HUDEP-2 (cell line): Measurements from ENCODE around the gene OVOL3.
A peak's percentile ranks its signal among the peaks of the same experiment; 100 is the strongest.
"Not testable (repeated sequence)": the region's sequence is repeated elsewhere in the genome, so short reads cannot be mapped to it uniquely, and the experiment has no call there.

ENCODE experiments used
- DNase-seq, 76 experiments: peaks; one replicate each; lab custom pipeline; 2025; ENCODE audit not compliant: unreplicated experiment in 76 of 76; lab: John Stamatoyannopoulos, UW

The OVOL3 gene

GRCh38 chr19:36121486-36122124, 10.7 kb downstream of the OVOL3 start:
- DNase-seq, result no peak

GRCh38 chr19:36125557-36125956, 14.6 kb downstream of the OVOL3 start:
- DNase-seq, result no peak

- DNase-seq, result no peak
Measured at GRCh38 chr19:36128392-36128736, 17.4 kb downstream of the OVOL3 start.

- DNase-seq, result not testable (repeated sequence)
Measured at GRCh38 chr19:36131221-36131620, 20.3 kb downstream of the OVOL3 start.

- DNase-seq, result not testable (repeated sequence)
Measured at GRCh38 chr19:36134867-36135266, 23.9 kb downstream of the OVOL3 start.

GRCh38 chr19:36136964-36137686, 26.2 kb downstream of the OVOL3 start:
- DNase-seq, result peak in 70 of 76 experiments; percentile 20 to 82 (median 59)

- no peak for DNase-seq
Measured at GRCh38 chr19:36139120-36139472, 28.2 kb downstream of the OVOL3 start.

GRCh38 chr19:36139473-36140303, 28.7 kb downstream of the OVOL3 start, which contains the start of gene CAPNS1:
TSS of gene CAPNS1 (plus strand) at chr19:36140066. CDS start at chr19:36141012, 946 bp downstream.
- DNase-seq, result peak; percentile 45 to 99 (median 95)

- DNase-seq, result peak in 54 of 76 experiments; percentile 16 to 92 (median 58)
Measured at GRCh38 chr19:36140304-36141038, 29.5 kb downstream of the OVOL3 start.

- DNase-seq, result peak in 74 of 76 experiments; percentile 54 to 97 (median 85)
Measured at GRCh38 chr19:36141039-36141927, 30.3 kb downstream of the OVOL3 start.

GRCh38 chr19:36142046-36142445, 31.1 kb downstream of the OVOL3 start:
- DNase-seq, result no peak

GRCh38 chr19:36142496-36142895, 31.6 kb downstream of the OVOL3 start:
- DNase-seq, result no peak

- DNase-seq, result no peak
Measured at GRCh38 chr19:36144624-36145023, 33.7 kb downstream of the OVOL3 start.

GRCh38 chr19:36149673-36150406, 38.9 kb downstream of the OVOL3 start:
- DNase-seq, result no peak

- no peak for DNase-seq
Measured at GRCh38 chr19:36150586-36150985, 39.6 kb downstream of the OVOL3 start.

GRCh38 chr19:36151144-36152018, 40.4 kb downstream of the OVOL3 start:
- no peak for DNase-seq

- DNase-seq, result no peak
Measured at GRCh38 chr19:36152019-36152351, 41.0 kb downstream of the OVOL3 start.

GRCh38 chr19:36152352-36153091, 41.6 kb downstream of the OVOL3 start, which contains the start of gene COX7A1:
TSS of gene COX7A1 (minus strand) at chr19:36152447. CDS start at chr19:36152407, 40 bp downstream.
- no peak for DNase-seq
